GM21576 (cell line): ENCODE results near the gene PSME3IP1.
"Not testable (repeated sequence)": the region's sequence is repeated elsewhere in the genome, so short reads cannot be mapped to it uniquely, and the experiment has no call there.

ENCODE experiments used
- ATAC-seq: cut with Tn5 transposase; IDR thresholded peaks from one replicate; pipeline ENCODE4 v1.9.1; 2021; ENCODE audit warnings: mild to moderate bottlenecking, moderate library complexity; ENCODE audit not compliant: unreplicated experiment

Gene PSME3IP1

GRCh38 chr16:57200321-57200720 lies 14.5 kb upstream of the PSME3IP1 start:
- not testable (repeated sequence) for ATAC-seq

- ATAC-seq = no peak
These were observed 10.9 kb upstream of the PSME3IP1 start for GRCh38 chr16:57196753-57197152.

- no peak for ATAC-seq
These were observed 10.4 kb upstream of the PSME3IP1 start for GRCh38 chr16:57196286-57196685.

GRCh38 chr16:57194512-57194911 lies 8.7 kb upstream of the PSME3IP1 start:
- no peak for ATAC-seq

GRCh38 chr16:57192720-57193486 lies 7.1 kb upstream of the PSME3IP1 start:
- ATAC-seq = no peak

- ATAC-seq = no peak
These were observed 6.3 kb upstream of the PSME3IP1 start for GRCh38 chr16:57192146-57192545.

- ATAC-seq = no peak
These were observed 5.3 kb upstream of the PSME3IP1 start for GRCh38 chr16:57191056-57191571.

GRCh38 chr16:57190136-57190535 lies 4.3 kb upstream of the PSME3IP1 start:
- ATAC-seq = no peak

- ATAC-seq = not testable (repeated sequence)
These were observed 3.7 kb upstream of the PSME3IP1 start for GRCh38 chr16:57189527-57189926.

GRCh38 chr16:57188711-57189002 lies 2.8 kb upstream of the PSME3IP1 start:
- ATAC-seq = no peak

- not testable (repeated sequence) for ATAC-seq
These were observed 2.3 kb upstream of the PSME3IP1 start for GRCh38 chr16:57187902-57188710.

GRCh38 chr16:57186872-57187854 lies 1.3 kb upstream of the PSME3IP1 start:
- ATAC-seq = no peak

- peak; percentile 26 for ATAC-seq
These were observed 344 bp downstream of the PSME3IP1 start for GRCh38 chr16:57185446-57185944.

- ATAC-seq = no peak
These were observed 873 bp downstream of the PSME3IP1 start for GRCh38 chr16:57184887-57185445.

- ATAC-seq = no peak
These were observed 1.7 kb downstream of the PSME3IP1 start for GRCh38 chr16:57184113-57184512.

- ATAC-seq = no peak
These were observed 6.5 kb downstream of the PSME3IP1 start for GRCh38 chr16:57179215-57179828.

GRCh38 chr16:57178793-57179212 lies 7.0 kb downstream of the PSME3IP1 start:
- ATAC-seq = no peak

GRCh38 chr16:57178196-57178595 lies 7.6 kb downstream of the PSME3IP1 start:
- ATAC-seq = no peak

- ATAC-seq = no peak
These were observed 9.9 kb downstream of the PSME3IP1 start for GRCh38 chr16:57175896-57176295.

GRCh38 chr16:57172721-57173290 lies 13.0 kb downstream of the PSME3IP1 start:
- ATAC-seq = no peak
